Fibroblast of lung (primary cell): ENCODE results near the gene ARFRP1.

Source experiments
- EZH2 ChIP-seq: IDR thresholded peaks from 2 replicates; pipeline ENCODE4 v1.5.1; 2012; ENCODE audit warnings: low read length, control low read depth, mild to moderate bottlenecking; ENCODE audit errors: missing control alignments
- TF ChIP-seq, protein P1 (sequence below), 2 donors: IDR thresholded peaks in 1 of 2; conservative IDR thresholded peaks in 1 of 2; 1 replicate in 1 of 2; 2 replicates in 1 of 2; pipeline ENCODE4 v1.5.1; 2011 to 2012; ENCODE audit warnings: low read length in 2 of 2, control low read depth in 1 of 2, inconsistent platforms in 1 of 2, low read depth in 1 of 2, mild to moderate bottlenecking in 1 of 2

DNA sequence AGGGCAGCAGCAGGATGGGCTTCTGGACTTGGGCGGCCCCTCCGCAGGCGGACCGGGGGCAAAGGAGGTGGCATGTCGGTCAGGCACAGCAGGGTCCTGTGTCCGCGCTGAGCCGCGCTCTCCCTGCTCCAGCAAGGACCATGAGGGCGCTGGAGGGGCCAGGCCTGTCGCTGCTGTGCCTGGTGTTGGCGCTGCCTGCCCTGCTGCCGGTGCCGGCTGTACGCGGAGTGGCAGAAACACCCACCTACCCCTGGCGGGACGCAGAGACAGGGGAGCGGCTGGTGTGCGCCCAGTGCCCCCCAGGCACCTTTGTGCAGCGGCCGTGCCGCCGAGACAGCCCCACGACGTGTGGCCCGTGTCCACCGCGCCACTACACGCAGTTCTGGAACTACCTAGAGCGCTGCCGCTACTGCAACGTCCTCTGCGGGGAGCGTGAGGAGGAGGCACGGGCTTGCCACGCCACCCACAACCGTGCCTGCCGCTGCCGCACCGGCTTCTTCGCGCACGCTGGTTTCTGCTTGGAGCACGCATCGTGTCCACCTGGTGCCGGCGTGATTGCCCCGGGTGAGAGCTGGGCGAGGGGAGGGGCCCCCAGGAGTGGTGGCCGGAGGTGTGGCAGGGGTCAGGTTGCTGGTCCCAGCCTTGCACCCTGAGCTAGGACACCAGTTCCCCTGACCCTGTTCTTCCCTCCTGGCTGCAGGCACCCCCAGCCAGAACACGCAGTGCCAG, 11.0 kb downstream of the ARFRP1 start, which contains the start of gene TNFRSF6B:
- TF ChIP-seq, protein P1, sequence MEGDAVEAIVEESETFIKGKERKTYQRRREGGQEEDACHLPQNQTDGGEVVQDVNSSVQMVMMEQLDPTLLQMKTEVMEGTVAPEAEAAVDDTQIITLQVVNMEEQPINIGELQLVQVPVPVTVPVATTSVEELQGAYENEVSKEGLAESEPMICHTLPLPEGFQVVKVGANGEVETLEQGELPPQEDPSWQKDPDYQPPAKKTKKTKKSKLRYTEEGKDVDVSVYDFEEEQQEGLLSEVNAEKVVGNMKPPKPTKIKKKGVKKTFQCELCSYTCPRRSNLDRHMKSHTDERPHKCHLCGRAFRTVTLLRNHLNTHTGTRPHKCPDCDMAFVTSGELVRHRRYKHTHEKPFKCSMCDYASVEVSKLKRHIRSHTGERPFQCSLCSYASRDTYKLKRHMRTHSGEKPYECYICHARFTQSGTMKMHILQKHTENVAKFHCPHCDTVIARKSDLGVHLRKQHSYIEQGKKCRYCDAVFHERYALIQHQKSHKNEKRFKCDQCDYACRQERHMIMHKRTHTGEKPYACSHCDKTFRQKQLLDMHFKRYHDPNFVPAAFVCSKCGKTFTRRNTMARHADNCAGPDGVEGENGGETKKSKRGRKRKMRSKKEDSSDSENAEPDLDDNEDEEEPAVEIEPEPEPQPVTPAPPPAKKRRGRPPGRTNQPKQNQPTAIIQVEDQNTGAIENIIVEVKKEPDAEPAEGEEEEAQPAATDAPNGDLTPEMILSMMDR (conservative IDR thresholded peaks at IDR 0.05 in 1 of 2, IDR thresholded peaks at IDR 0.05 in 1 of 2; ENCODE audit: low read depth in 1 of 2, low read length in 2 of 2) = no peak
- no peak for TF ChIP-seq EZH2
